Measurements from ENCODE around the gene NDUFS7.
A peak's percentile ranks its signal among the peaks of the same experiment; 100 is the strongest.

NDUFS7 gene

GRCh38 chr19:1401138-1401888, 17.6 kb downstream of the NDUFS7 start, which contains the start of gene GAMT:
GAMT (minus strand) TSS chr19:1401542; CDS start chr19:1401476, 66 bp downstream.
- peak in 1 of 2 donors; percentile 54 for DNase-seq

GRCh38 chr19:1401889-1402217, 18.1 kb downstream of the NDUFS7 start:
- DNase-seq, result no peak

- no peak for DNase-seq
These were observed 18.8 kb downstream of the NDUFS7 start for GRCh38 chr19:1402411-1403070.

- peak; percentile 93 to 97 for DNase-seq
These were observed 23.2 kb downstream of the NDUFS7 start for GRCh38 chr19:1406774-1407527.

GRCh38 chr19:1407528-1408299, 24.0 kb downstream of the NDUFS7 start, which contains the start of gene DAZAP1:
DAZAP1 (plus strand) TSS chr19:1407586; CDS start chr19:1407774, 188 bp downstream.
- DNase-seq, result no peak

- DNase-seq, result no peak
These were observed 24.8 kb downstream of the NDUFS7 start for GRCh38 chr19:1408300-1409203.

- DNase-seq, result no peak
These were observed 25.7 kb downstream of the NDUFS7 start for GRCh38 chr19:1409204-1410005.

GRCh38 chr19:1410136-1410786, 26.6 kb downstream of the NDUFS7 start:
- DNase-seq, result no peak

GRCh38 chr19:1410789-1411188, 27.1 kb downstream of the NDUFS7 start:
- no peak for DNase-seq

- DNase-seq, result peak; percentile 92 to 94
These were observed 27.8 kb downstream of the NDUFS7 start for GRCh38 chr19:1411255-1412191.

- DNase-seq, result no peak
These were observed 28.7 kb downstream of the NDUFS7 start for GRCh38 chr19:1412323-1412923.

- no peak for DNase-seq
These were observed 29.5 kb downstream of the NDUFS7 start for GRCh38 chr19:1412995-1413800.

GRCh38 chr19:1416014-1416841, 32.5 kb downstream of the NDUFS7 start:
- no peak for DNase-seq

GRCh38 chr19:1417145-1417544, 33.4 kb downstream of the NDUFS7 start:
- no peak for DNase-seq

GRCh38 chr19:1417681-1418495, 34.2 kb downstream of the NDUFS7 start:
- DNase-seq, result no peak

- no peak for DNase-seq
These were observed 34.7 kb downstream of the NDUFS7 start for GRCh38 chr19:1418496-1418775.
